Measurements from ENCODE around the gene TTC36. TPM values are rescaled to one million over a fixed set of nuclear protein-coding genes. Genes with fewer than 3 reads are reported as not detected.
"Not testable (repeated sequence)": the region's sequence is repeated elsewhere in the genome, so short reads cannot be mapped to it uniquely, and the experiment has no call there.

Gene TTC36, protein sequence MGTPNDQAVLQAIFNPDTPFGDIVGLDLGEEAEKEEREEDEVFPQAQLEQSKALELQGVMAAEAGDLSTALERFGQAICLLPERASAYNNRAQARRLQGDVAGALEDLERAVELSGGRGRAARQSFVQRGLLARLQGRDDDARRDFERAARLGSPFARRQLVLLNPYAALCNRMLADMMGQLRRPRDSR
- total RNA-seq = 0.71 TPM

GRCh38 chr11:118527109-118527508, at the start of gene TTC36:
TSS of gene TTC36 (plus strand) at chr11:118527474. CDS start at chr11:118527495, 21 bp downstream.
- intact Hi-C loops (cut with DNase I) = no loop called here

DNA sequence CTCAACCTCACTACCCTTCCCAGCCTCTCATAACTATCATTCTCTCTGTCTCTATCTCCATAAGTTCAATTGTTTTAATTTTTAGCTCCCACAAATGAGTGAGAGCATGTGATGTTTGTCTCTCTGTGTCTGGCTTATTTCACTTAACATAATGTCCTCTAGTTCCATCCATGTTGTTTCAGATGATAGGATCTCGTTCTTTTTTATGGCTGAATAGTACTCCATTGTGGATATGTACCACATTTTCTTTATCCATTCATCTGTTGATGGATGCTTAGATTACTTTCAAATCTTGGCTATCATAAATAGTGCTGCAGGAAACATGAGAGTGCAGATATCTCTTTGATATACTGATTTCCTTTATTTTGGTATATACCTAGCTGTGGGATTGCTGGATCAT, 46.0 kb upstream of the TTC36 start:
- intact Hi-C loops (cut with DNase I) = loop anchor here (10.0 kb wide), 1 partner anchor 86 kb away; no protein-coding TSS in a partner anchor
- DNase-seq (ENCODE audit: low spot score); ATAC-seq: not testable (repeated sequence)

More at GRCh38 chr11:118527109-118527508, at the start of gene TTC36:
- DNase-seq (ENCODE audit: low spot score) (no peak), ATAC-seq (peak; percentile 34)

- DNase-seq (ENCODE audit: low spot score) (no peak), ATAC-seq (no peak)
- intact Hi-C loops (cut with DNase I) = loop anchor here (10.0 kb wide), 1 partner anchor 90 kb away; no protein-coding TSS in a partner anchor
These were observed 42.9 kb upstream of the TTC36 start for GRCh38 chr11:118484405-118484804.

- intact Hi-C loops (cut with DNase I) = loop anchor here (10.0 kb wide), 1 partner anchor 90 kb away; no protein-coding TSS in a partner anchor
- ATAC-seq = no peak
These were observed 42.0 kb upstream of the TTC36 start for GRCh38 chr11:118485273-118485672.

DNA sequence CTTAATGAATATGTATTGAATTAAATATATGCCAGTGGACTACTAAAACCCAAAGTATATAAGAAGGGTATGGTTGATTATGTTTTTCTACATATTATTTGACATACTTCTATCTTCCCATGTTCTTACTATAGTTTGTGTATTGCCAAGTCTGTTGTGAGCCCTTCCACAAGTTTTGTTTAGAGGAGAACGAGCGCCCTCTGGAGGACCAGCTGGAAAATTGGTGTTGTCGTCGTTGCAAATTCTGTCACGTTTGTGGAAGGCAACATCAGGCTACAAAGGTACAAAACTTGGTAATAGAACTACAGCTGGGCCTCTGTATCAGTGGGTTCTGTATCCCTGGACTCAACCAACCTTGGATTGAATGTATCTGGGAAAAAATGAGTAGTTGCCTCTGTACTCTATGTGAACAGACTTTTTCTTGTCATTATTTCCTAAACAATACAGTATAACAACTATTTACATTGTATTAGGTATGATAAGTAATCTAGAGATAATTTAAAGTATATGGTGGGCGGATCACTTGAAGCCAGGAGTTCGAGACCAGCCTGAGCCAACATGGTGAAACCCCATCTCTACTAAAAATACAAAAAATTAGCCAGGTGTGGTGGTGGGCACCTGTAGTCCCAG, 38.7 kb upstream of the TTC36 start:
- DNase-seq (ENCODE audit: low spot score) (peak; percentile 76), ATAC-seq (peak; percentile 62)
- intact Hi-C loops (cut with DNase I) = loop anchor here (10.0 kb wide), 1 partner anchor 94 kb away; no protein-coding TSS in a partner anchor

More at GRCh38 chr11:118485273-118485672, 42.0 kb upstream of the TTC36 start:
- no peak for DNase-seq (ENCODE audit: low spot score)

- DNase-seq (ENCODE audit: low spot score) = no peak
- ATAC-seq = no peak
- intact Hi-C loops (cut with DNase I) = no loop called here
These were observed 36.2 kb upstream of the TTC36 start for GRCh38 chr11:118491041-118491440.

GRCh38 chr11:118497831-118498230, 29.4 kb upstream of the TTC36 start:
- ATAC-seq (no peak), DNase-seq (ENCODE audit: low spot score) (no peak)

DNA sequence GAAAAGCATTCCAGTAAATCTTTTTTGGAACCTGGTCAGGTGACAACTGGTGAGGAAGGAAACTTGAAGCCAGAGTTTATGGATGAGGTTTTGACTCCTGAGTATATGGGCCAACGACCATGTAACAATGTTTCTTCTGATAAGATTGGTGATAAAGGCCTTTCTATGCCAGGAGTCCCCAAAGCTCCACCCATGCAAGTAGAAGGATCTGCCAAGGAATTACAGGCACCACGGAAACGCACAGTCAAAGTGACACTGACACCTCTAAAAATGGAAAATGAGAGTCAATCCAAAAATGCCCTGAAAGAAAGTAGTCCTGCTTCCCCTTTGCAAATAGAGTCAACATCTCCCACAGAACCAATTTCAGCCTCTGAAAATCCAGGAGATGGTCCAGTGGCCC, 24.1 kb upstream of the TTC36 start:
- ATAC-seq (no peak), DNase-seq (ENCODE audit: low spot score) (no peak)
- intact Hi-C loops (cut with DNase I) = no loop called here

More at GRCh38 chr11:118497831-118498230, 29.4 kb upstream of the TTC36 start:
- intact Hi-C loops (cut with DNase I) = no loop called here

DNA sequence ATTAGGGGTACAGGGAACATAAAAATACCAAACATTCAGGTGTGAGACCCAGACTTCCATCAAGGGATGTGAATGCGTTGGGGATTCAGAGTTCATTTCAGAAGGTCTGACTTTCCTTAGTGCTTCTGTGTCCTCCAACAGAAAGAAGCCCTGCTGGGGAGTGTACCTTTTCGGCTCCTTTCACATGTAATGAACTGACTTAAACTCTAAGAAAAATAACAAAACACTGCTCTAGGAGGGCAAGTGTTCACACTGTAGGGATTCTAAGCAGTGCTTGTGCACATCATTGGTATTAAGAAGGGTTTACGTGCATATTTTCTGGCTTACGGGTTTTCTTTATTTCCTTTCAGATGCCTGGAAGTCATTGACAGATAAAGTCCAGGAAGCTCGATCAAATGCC, 15.7 kb upstream of the TTC36 start:
- intact Hi-C loops (cut with DNase I) = no loop called here
- no peak for DNase-seq (ENCODE audit: low spot score)
- ATAC-seq = no peak

GRCh38 chr11:118514103-118514502, 13.2 kb upstream of the TTC36 start:
- intact Hi-C loops (cut with DNase I) = no loop called here
- DNase-seq (ENCODE audit: low spot score) (no peak), ATAC-seq (no peak)

GRCh38 chr11:118519549-118519948, 7.7 kb upstream of the TTC36 start:
- DNase-seq (ENCODE audit: low spot score) (no peak), ATAC-seq (no peak)
- intact Hi-C loops (cut with DNase I) = no loop called here

DNA sequence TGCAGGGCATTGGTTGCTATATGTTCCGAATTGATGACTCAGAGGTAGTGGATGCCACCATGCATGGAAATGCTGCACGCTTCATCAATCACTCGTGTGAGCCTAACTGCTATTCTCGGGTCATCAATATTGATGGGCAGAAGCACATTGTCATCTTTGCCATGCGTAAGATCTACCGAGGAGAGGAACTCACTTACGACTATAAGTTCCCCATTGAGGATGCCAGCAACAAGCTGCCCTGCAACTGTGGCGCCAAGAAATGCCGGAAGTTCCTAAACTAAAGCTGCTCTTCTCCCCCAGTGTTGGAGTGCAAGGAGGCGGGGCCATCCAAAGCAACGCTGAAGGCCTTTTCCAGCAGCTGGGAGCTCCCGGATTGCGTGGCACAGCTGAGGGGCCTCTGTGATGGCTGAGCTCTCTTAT, 5.4 kb upstream of the TTC36 start:
- DNase-seq (ENCODE audit: low spot score) = no peak
- intact Hi-C loops (cut with DNase I) = no loop called here
- peak; percentile 33 for ATAC-seq

DNA sequence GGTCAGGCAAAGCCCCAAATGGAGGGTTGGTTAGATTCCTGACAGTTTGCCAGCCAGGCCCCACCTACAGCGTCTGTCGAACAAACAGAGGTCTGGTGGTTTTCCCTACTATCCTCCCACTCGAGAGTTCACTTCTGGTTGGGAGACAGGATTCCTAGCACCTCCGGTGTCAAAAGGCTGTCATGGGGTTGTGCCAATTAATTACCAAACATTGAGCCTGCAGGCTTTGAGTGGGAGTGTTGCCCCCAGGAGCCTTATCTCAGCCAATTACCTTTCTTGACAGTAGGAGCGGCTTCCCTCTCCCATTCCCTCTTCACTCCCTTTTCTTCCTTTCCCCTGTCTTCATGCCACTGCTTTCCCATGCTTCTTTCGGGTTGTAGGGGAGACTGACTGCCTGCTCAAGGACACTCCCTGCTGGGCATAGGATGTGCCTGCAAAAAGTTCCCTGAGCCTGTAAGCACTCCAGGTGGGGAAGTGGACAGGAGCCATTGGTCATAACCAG, 4.7 kb upstream of the TTC36 start:
- DNase-seq (ENCODE audit: low spot score) (no peak), ATAC-seq (peak; percentile 58)
- intact Hi-C loops (cut with DNase I) = no loop called here

DNA sequence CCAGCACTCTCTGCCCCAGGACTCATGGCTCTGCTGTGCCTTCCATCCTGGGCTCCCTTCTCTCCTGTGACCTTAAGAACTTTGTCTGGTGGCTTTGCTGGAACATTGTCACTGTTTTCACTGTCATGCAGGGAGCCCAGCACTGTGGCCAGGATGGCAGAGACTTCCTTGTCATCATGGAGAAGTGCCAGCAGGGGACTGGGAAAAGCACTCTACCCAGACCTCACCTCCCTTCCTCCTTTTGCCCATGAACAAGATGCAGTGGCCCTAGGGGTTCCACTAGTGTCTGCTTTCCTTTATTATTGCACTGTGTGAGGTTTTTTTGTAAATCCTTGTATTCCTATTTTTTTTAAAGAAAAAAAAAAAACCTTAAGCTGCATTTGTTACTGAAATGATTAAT, 2.9 kb upstream of the TTC36 start:
- intact Hi-C loops (cut with DNase I) = no loop called here
- no peak for DNase-seq (ENCODE audit: low spot score)
- ATAC-seq = no peak

GRCh38 chr11:118524757-118525470, 2.4 kb upstream of the TTC36 start:
- intact Hi-C loops (cut with DNase I) = no loop called here

GRCh38 chr11:118526688-118527087, 586 bp upstream of the TTC36 start:
- DNase-seq (ENCODE audit: low spot score) (no peak), ATAC-seq (no peak)
- intact Hi-C loops (cut with DNase I) = no loop called here

More at GRCh38 chr11:118524757-118525470, 2.4 kb upstream of the TTC36 start:
- ATAC-seq (peak; percentile 44), DNase-seq (ENCODE audit: low spot score) (no peak)

DNA sequence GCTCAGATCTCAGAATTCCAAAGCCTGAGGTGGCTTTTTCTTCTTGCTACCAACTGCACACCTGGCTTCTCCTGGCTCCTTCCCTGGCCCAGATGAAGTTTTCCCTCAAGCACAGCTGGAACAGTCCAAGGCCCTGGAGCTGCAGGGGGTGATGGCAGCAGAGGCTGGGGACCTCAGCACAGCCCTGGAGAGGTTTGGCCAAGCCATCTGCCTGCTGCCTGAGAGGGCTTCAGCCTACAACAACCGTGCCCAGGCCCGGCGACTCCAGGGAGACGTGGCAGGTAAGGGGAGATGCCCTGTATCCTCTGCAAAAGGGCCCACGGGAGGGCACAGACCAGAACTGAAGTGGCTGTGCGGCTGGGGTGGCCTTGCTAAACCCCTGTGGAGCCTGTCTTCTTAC, 1.2 kb downstream of the TTC36 start:
- ATAC-seq (no peak), DNase-seq (ENCODE audit: low spot score) (no peak)
- intact Hi-C loops (cut with DNase I) = no loop called here

DNA sequence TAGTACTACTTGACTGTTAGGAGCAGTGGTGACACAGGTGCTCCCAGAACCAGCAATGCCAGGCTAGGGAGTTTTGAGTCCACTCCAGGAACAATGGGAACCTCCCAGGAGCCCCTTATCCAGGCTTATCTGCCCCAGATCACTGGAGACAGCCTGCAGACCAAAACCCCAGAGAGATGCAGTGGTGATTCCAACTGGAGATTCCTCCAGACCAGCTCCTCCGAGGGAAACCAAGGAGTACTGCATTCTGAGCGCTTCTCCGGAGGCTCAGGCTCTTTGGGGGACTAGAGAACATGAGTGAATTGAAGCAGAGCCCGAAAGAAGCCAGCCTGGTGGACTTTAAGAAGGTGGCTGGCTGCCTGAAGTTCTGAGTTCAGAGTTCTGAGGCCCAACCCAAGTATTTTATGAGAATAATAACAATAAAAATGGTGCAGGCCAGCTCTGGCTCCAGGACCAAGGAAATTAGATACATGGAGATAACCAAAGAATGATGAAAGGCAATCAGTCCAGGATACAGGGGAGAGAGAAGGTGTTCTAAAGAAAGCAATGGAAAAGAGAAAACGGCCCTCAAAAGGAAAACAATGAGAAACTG, 2.4 kb downstream of the TTC36 start:
- ATAC-seq (no peak), DNase-seq (ENCODE audit: low spot score) (no peak)
- intact Hi-C loops (cut with DNase I) = no loop called here

- DNase-seq (ENCODE audit: low spot score) (no peak), ATAC-seq (no peak)
- intact Hi-C loops (cut with DNase I) = no loop called here
These were observed 3.0 kb downstream of the TTC36 start for GRCh38 chr11:118530180-118530682.
